NCI-H2029 (cell line): ENCODE data around the gene EPPIN.

Source experiments
- DNase-seq: peaks from one replicate; lab custom pipeline; 2025; lab: John Stamatoyannopoulos, UW

Gene EPPIN

GRCh38 chr20:45538209-45538799, 8.9 kb downstream of the EPPIN start:
- no peak for DNase-seq

- no peak for DNase-seq
Observed at GRCh38 chr20:45527294-45527693, 19.9 kb downstream of the EPPIN start.

- no peak for DNase-seq
Observed at GRCh38 chr20:45523821-45524220, 23.4 kb downstream of the EPPIN start.

GRCh38 chr20:45518282-45518681, 28.9 kb downstream of the EPPIN start:
- no peak for DNase-seq

GRCh38 chr20:45515147-45515913, 31.9 kb downstream of the EPPIN start, which contains the start of gene SPINT3:
SPINT3 (minus strand) TSS chr20:45515622; CDS start chr20:45515608, 14 bp downstream.
- no peak for DNase-seq

- DNase-seq = no peak
Observed at GRCh38 chr20:45510242-45510862, 36.8 kb downstream of the EPPIN start.

- no peak for DNase-seq
Observed at GRCh38 chr20:45509091-45509490, 38.1 kb downstream of the EPPIN start.

- DNase-seq = no peak
Observed at GRCh38 chr20:45508068-45508886, 38.9 kb downstream of the EPPIN start.

GRCh38 chr20:45507011-45507820, 40.0 kb downstream of the EPPIN start:
- no peak for DNase-seq

- DNase-seq = no peak
Observed at GRCh38 chr20:45506398-45506797, 40.8 kb downstream of the EPPIN start.

- DNase-seq = no peak
Observed at GRCh38 chr20:45503403-45503802, 43.8 kb downstream of the EPPIN start.

GRCh38 chr20:45502561-45502960, 44.6 kb downstream of the EPPIN start:
- DNase-seq = no peak

GRCh38 chr20:45501600-45501999, 45.6 kb downstream of the EPPIN start:
- DNase-seq = no peak

GRCh38 chr20:45500022-45500421, 47.2 kb downstream of the EPPIN start:
- DNase-seq = no peak

- DNase-seq = no peak
Observed at GRCh38 chr20:45497971-45498494, 49.2 kb downstream of the EPPIN start.

GRCh38 chr20:45496166-45496565, 51.0 kb downstream of the EPPIN start:
- DNase-seq = no peak

- DNase-seq = no peak
Observed at GRCh38 chr20:45495501-45495941, 51.7 kb downstream of the EPPIN start.
